ENCODE results near the gene PLXNA2.

PLXNA2 gene

DNA sequence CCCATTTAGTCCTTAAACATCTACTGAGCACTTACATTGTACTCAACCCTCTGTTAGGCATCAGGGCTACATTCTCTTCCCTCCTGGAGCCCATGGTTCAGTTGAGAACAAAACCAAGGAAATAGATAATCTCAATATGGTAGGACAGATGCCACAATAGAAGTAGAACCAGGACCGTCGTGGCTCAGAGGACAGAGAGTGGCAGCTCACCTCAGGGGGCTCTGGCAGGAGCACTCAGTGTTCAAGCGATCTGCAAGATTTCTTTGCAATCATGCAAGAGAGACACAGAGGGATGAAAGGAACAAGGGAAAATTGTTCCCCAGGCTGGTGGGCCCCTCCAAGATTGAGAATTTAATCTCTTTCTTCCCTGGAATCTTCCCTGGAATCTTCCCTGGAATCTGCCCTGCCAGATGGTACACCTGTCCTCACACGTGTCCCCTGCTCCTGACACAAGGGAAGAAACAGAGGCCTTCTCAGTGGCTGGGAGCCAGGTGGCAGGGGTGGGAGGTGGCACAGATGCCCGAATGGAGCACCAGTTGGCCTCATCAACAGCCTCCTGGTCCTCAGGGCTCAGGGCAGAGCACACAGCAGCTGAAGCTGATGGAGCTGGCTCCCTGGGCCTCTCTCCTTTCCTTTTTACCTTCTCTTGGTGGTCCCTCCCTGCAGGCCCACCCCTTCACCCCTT lies 135.4 kb downstream of the PLXNA2 start:
- Mint-ChIP-seq H3K4me3 (no peak overlapping the region), H3K27ac (no peak overlapping the region), H3K27me3 (no peaks in the 10 kb centered on the region), H3K36me3 (ENCODE audit: low read depth) (no peaks in the 10 kb centered on the region), H3K4me1 (ENCODE audit: low read depth) (no peaks in the 10 kb centered on the region), H3K9me3 (no peaks in the 10 kb centered on the region)
- no peak for DNase-seq

DNA sequence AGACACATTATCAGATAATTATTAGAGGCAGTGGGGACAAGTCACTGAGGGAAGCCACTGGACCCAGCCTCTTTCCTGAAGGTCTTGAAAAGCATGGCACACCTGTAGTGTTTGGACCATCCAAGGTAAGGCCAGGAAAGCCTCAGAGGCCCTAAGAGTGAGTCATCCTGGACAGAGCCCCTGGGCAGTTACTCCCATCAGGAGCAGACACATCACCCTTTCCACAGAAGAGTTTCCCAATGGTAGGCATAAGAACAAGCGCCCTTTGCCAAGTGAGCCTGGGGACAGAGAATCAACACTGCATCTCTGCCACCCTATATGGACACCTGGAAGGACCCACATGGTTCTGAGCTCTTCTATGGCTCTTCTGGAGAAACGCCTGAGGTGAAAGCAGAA lies 136.0 kb downstream of the PLXNA2 start:
- no peak for DNase-seq
- no peaks in the 10 kb centered on the region for H3K27me3 Mint-ChIP-seq
- no peaks in the 10 kb centered on the region for H3K4me1 Mint-ChIP-seq (ENCODE audit: low read depth)
- H3K27ac Mint-ChIP-seq = no peak overlapping the region
- H3K36me3 Mint-ChIP-seq (ENCODE audit: low read depth) = no peaks in the 10 kb centered on the region
- no peaks in the 10 kb centered on the region for H3K9me3 Mint-ChIP-seq
- H3K4me3 Mint-ChIP-seq = no peak overlapping the region

DNA sequence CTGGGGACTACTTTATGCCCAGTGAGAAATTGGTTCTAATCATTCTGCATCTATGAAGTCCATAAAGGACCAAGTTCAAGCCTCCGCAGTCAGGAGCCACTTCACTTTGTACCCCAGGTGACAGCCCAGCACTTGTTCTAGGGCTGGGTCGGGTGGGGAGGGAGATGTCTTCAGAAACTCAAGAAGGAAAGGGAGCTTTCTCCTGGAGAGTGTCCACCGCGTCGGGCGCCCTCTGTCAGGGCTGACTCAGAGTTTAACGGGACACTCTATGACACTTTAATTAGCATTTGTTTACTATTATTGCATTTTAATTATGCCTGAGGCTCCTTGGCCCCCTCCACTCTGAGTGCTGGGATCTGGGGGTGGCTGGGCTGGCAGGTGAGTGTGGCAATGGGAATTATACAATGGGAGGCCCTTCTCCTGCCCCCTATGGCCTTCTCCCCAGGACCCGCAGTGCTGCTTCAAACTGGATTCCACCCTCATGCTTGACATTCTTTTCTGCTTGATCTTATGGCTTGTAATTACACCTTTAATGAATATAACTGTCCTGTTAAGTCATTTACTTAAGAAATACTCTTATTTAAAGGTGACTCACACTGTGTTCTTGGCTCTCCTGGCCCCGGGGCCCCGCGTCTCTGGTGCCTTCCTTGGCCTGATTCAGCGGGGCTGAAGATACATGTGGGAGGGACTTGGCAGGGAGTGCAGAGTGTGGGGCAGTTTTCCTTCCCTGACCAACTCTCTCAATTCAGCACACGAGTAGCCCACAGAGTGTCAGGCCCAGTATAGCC lies 136.6 kb downstream of the PLXNA2 start:
- H3K4me3 Mint-ChIP-seq = no peak overlapping the region
- H3K27ac Mint-ChIP-seq = no peak overlapping the region
- no peaks in the 10 kb centered on the region for H3K27me3 Mint-ChIP-seq
- no peaks in the 10 kb centered on the region for H3K9me3 Mint-ChIP-seq
- H3K4me1 Mint-ChIP-seq (ENCODE audit: low read depth) = no peaks in the 10 kb centered on the region
- DNase-seq = no peak
- no peaks in the 10 kb centered on the region for H3K36me3 Mint-ChIP-seq (ENCODE audit: low read depth)

- Mint-ChIP-seq H3K27me3 (no peaks in the 10 kb centered on the region), H3K36me3 (ENCODE audit: low read depth) (no peaks in the 10 kb centered on the region), H3K4me3 (no peak overlapping the region), H3K27ac (no peak overlapping the region), H3K9me3 (no peaks in the 10 kb centered on the region), H3K4me1 (ENCODE audit: low read depth) (no peaks in the 10 kb centered on the region)
- DNase-seq = no peak
These were observed 138.0 kb downstream of the PLXNA2 start for GRCh38 chr1:208106218-208106617.

DNA sequence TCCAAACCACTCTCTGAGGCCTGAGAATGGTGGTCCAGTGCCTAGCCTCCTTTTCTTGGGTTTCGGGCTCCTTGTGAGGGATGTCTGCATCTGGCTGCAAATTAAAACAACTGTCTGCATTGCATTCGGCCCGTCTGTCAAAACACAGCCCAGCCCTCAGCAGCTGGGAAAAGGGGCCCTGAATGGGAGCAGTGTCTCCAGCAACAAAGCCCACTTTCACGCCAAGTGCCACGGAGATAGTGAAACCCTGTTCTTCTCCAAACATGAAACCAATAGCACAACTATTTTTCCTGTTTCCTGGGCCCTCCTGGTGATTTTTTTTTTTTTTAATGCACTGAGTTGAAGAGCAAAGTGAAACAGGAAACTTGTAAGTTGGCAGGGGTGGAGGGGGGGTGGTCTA lies 138.4 kb downstream of the PLXNA2 start:
- Mint-ChIP-seq H3K27me3 (no peaks in the 10 kb centered on the region), H3K9me3 (no peaks in the 10 kb centered on the region), H3K36me3 (ENCODE audit: low read depth) (no peaks in the 10 kb centered on the region), H3K4me3 (no peak overlapping the region), H3K27ac (no peak overlapping the region), H3K4me1 (ENCODE audit: low read depth) (no peaks in the 10 kb centered on the region)
- DNase-seq = no peak

GRCh38 chr1:208103597-208104513 lies 140.3 kb downstream of the PLXNA2 start:
- no peaks in the 10 kb centered on the region for H3K4me1 Mint-ChIP-seq (ENCODE audit: low read depth)
- H3K27me3 Mint-ChIP-seq = no peaks in the 10 kb centered on the region
- no peaks in the 10 kb centered on the region for H3K36me3 Mint-ChIP-seq (ENCODE audit: low read depth)
- no peak overlapping the region for H3K27ac Mint-ChIP-seq
- no peak for DNase-seq
- no peaks in the 10 kb centered on the region for H3K9me3 Mint-ChIP-seq
- no peak overlapping the region for H3K4me3 Mint-ChIP-seq

- no peak overlapping the region for H3K4me3 Mint-ChIP-seq
- no peaks in the 10 kb centered on the region for H3K36me3 Mint-ChIP-seq (ENCODE audit: low read depth)
These were observed 142.3 kb downstream of the PLXNA2 start for GRCh38 chr1:208101661-208102431.

DNA sequence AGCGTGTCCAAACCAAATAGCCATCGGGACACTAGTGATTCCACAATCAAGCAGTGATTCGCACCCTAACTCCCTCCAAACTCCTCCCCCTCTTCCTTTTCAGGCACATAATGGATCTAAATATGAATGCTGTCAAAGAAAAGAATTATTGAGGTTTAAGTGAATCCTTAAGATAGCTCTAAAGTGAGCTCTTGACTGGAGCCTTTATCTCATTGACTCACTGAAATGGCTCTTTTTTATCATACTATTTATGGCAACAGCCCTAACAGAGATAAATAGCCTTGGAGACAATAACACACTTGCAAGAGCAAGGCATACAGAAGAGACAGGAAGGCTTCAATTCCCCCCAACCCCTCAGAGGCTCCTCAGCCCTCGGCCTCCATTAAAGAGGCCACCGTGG lies 143.3 kb downstream of the PLXNA2 start:
- Mint-ChIP-seq H3K4me1 (ENCODE audit: low read depth) (no peaks in the 10 kb centered on the region), H3K27me3 (no peaks in the 10 kb centered on the region), H3K4me3 (no peak overlapping the region), H3K36me3 (ENCODE audit: low read depth) (no peaks in the 10 kb centered on the region), H3K9me3 (no peaks in the 10 kb centered on the region), H3K27ac (no peak overlapping the region)
- DNase-seq = no peak

More at GRCh38 chr1:208101661-208102431, 142.3 kb downstream of the PLXNA2 start:
- Mint-ChIP-seq H3K9me3 (no peaks in the 10 kb centered on the region), H3K27me3 (no peaks in the 10 kb centered on the region), H3K27ac (no peak overlapping the region), H3K4me1 (ENCODE audit: low read depth) (no peaks in the 10 kb centered on the region)
- no peak for DNase-seq

- no peaks in the 10 kb centered on the region for H3K4me1 Mint-ChIP-seq (ENCODE audit: low read depth)
- no peak for DNase-seq
- no peaks in the 10 kb centered on the region for H3K36me3 Mint-ChIP-seq (ENCODE audit: low read depth)
- H3K4me3 Mint-ChIP-seq = no peak overlapping the region
- H3K27ac Mint-ChIP-seq = no peak overlapping the region
- no peaks in the 10 kb centered on the region for H3K9me3 Mint-ChIP-seq
- H3K27me3 Mint-ChIP-seq = no peaks in the 10 kb centered on the region
These were observed 144.1 kb downstream of the PLXNA2 start for GRCh38 chr1:208100106-208100505.

GRCh38 chr1:208098773-208099172 lies 145.4 kb downstream of the PLXNA2 start:
- Mint-ChIP-seq H3K36me3 (ENCODE audit: low read depth) (no peaks in the 10 kb centered on the region), H3K4me3 (no peak overlapping the region), H3K9me3 (no peaks in the 10 kb centered on the region), H3K4me1 (ENCODE audit: low read depth) (no peaks in the 10 kb centered on the region), H3K27ac (no peak overlapping the region), H3K27me3 (no peaks in the 10 kb centered on the region)
- no peak for DNase-seq

DNA sequence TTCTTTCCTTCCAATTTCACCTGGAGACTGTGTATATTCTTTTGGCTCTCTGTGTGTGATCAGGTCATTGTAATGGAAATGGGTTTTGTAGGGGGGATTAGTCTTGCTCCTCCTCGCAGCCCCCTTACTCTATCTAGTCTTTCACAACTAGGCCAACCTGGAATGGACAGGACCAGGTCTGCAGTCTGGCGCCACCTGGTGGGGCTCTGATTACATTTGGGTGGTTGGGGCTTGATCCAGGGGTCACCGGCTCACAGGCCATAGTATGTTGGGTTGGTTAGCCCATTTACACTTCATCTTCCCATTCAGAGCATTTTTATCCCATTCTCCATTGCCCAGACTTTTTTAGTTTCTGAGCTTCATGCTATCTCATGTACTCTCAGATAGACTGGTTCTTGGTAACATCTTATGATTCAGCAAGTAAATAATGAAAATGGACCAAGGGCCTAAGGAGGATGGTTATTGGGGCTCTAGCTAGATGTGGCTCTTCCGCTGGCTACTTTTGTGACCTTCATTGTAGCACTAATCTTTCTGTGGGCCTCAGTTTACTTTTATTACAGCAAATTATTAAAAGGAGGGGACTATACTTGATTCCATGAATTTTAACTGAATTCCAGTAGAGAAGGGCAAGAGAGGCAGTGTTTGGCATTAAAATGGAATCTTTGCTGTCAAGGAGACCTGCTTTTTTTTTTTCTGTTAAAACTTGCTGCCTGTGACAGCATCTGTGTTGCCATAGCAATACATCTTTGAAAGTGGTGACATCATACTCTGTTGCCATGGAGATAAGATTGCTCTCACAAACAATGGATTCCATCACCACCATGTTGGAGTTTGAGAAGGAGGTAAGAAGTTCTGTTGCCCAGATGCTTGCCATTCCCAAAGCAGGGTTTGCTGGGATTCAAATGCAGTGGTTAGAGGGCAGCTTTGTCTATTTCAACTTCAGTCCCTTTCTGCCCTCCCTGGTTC lies 150.1 kb downstream of the PLXNA2 start:
- Mint-ChIP-seq H3K27ac (no peak overlapping the region), H3K4me1 (ENCODE audit: low read depth) (no peaks in the 10 kb centered on the region), H3K9me3 (no peaks in the 10 kb centered on the region), H3K27me3 (no peaks in the 10 kb centered on the region), H3K36me3 (ENCODE audit: low read depth) (no peaks in the 10 kb centered on the region), H3K4me3 (no peak overlapping the region)
- peak; percentile 69 for DNase-seq

DNA sequence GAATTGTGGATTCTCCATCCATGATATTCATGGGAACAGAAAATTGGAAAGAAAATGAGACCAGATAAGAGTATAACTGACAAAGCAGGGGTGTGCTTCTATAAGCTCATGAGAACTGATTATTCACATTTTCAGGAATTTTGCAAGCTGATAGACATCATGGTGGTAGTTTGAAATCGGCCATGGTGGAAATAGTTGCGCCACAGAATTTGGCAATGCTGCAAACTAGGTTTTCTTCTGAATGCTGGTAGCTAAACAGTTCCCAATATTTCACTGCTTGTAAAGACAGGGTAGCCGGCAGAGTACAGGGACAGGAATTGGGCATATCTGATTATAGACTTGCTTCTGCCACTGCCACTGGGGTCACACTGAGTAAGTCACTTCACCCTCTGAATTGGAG lies 151.1 kb downstream of the PLXNA2 start:
- Mint-ChIP-seq H3K4me1 (ENCODE audit: low read depth) (peaks cover 6% of the 10 kb centered on the region), H3K9me3 (no peaks in the 10 kb centered on the region), H3K4me3 (no peak overlapping the region), H3K36me3 (ENCODE audit: low read depth) (no peaks in the 10 kb centered on the region), H3K27me3 (no peaks in the 10 kb centered on the region), H3K27ac (no peak overlapping the region)
- no peak for DNase-seq

All from activated T-cell treated with anti-CD3 and anti-CD28 coated beads, Interleukin-2, amount 50 U/mL, for 24 hours (primary cell).